HepG2 (cell line): ENCODE measurements around the gene CDHR3. TPM values are rescaled to one million over a fixed set of nuclear protein-coding genes. Genes with fewer than 3 reads are reported as not detected.
A peak's percentile ranks its signal among the peaks of the same experiment; 100 is the strongest.

ENCODE experiments used
- CC2D1A ChIP-seq: sonication (generic); formaldehyde crosslinking; IDR thresholded peaks from 2 replicates; pipeline ENCODE4 v1.8.1; 2023; ENCODE audit warnings: mild to moderate bottlenecking, missing genetic modification reagents
- FOXP4 ChIP-seq: sonication (generic); formaldehyde crosslinking; IDR thresholded peaks from 2 replicates; pipeline ENCODE4 v1.4.0; 2020; ENCODE audit warnings: missing genetic modification reagents
- GPN1 ChIP-seq: sonication (generic); formaldehyde crosslinking; IDR thresholded peaks from 2 replicates; pipeline ENCODE4 v1.5.1; 2020; ENCODE audit warnings: missing genetic modification reagents, borderline replicate concordance
- HDAC2 ChIP-seq: sonication (generic); formaldehyde crosslinking; IDR thresholded peaks from 2 replicates; pipeline ENCODE4 v1.4.0; 2020; ENCODE audit warnings: missing genetic modification reagents
- HMGXB4 ChIP-seq, 2 experiments: sonication (generic) in 1 of 2; formaldehyde crosslinking in 1 of 2; IDR thresholded peaks; 2 replicates each; pipeline versions ENCODE4 v1.4.0 to v1.6.1; 2018 to 2020; ENCODE audit warnings: missing genetic modification reagents in 2 of 2, borderline replicate concordance in 1 of 2, low read depth in 1 of 2, mild to moderate bottlenecking in 1 of 2, missing biosample characterization in 1 of 2
- HNRNPL ChIP-seq: fragments of 200-400 bp; formaldehyde crosslinking; IDR thresholded peaks from 2 replicates; pipeline ENCODE4 v1.6.1; 2017; ENCODE audit warnings: mild to moderate bottlenecking, low read depth, low read length
- MXD4 ChIP-seq: IDR thresholded peaks from 2 replicates; pipeline ENCODE4 v1.6.1; 2016; ENCODE audit warnings: mild to moderate bottlenecking, missing biosample characterization, missing genetic modification reagents
- NCOR1 ChIP-seq: fragments of 200-600 bp; sonication (generic); IDR thresholded peaks from 2 replicates; pipeline ENCODE4 v1.7.0; 2017; ENCODE audit warnings: antibody characterized with exemption, low read length, borderline replicate concordance
- NFKBIZ ChIP-seq: IDR thresholded peaks from 2 replicates; pipeline ENCODE4 v1.6.1; 2018; ENCODE audit warnings: missing genetic modification reagents, missing compliant biosample characterization
- REL ChIP-seq: sonication (generic); formaldehyde crosslinking; conservative IDR thresholded peaks from 2 replicates; pipeline ENCODE4 v1.8.0; 2022; ENCODE audit warnings: mild to moderate bottlenecking, missing genetic modification reagents, moderate library complexity
- TBX2 ChIP-seq: sonication (generic); formaldehyde crosslinking; IDR thresholded peaks from 2 replicates; pipeline ENCODE4 v1.5.0; 2020; ENCODE audit warnings: missing genetic modification reagents, mild to moderate bottlenecking, borderline replicate concordance
- TBX3 ChIP-seq: fragments of 450-650 bp; IDR thresholded peaks from 2 replicates; pipeline ENCODE4 v1.6.1; 2017; ENCODE audit warnings: antibody characterized with exemption, mild to moderate bottlenecking, inconsistent platforms, borderline replicate concordance
- TRIM22 ChIP-seq: fragments of 450-650 bp; IDR thresholded peaks from 2 replicates; pipeline ENCODE4 v1.6.1; 2017
- UBTF ChIP-seq: sonication (generic); formaldehyde crosslinking; IDR thresholded peaks from 2 replicates; pipeline ENCODE4 v1.4.0; 2020; ENCODE audit warnings: mild to moderate bottlenecking, missing genetic modification reagents
- ZNF180 ChIP-seq: sonication (generic); formaldehyde crosslinking; IDR thresholded peaks from 2 replicates; pipeline ENCODE4 v1.4.0; 2020; ENCODE audit warnings: low read depth, missing genetic modification reagents, borderline replicate concordance
- ZNF430 ChIP-seq: sonication (generic); formaldehyde crosslinking; IDR thresholded peaks from 2 replicates; pipeline ENCODE4 v1.9.0; 2021; ENCODE audit warnings: mild to moderate bottlenecking, missing genetic modification reagents
- ZNF605 ChIP-seq: sonication (generic); formaldehyde crosslinking; IDR thresholded peaks from 2 replicates; pipeline ENCODE4 v1.8.0; 2022; ENCODE audit warnings: mild to moderate bottlenecking, missing genetic modification reagents
- ZNF788 ChIP-seq: sonication (generic); formaldehyde crosslinking; IDR thresholded peaks from 2 replicates; pipeline ENCODE4 v1.5.0; 2020; ENCODE audit warnings: mild to moderate bottlenecking, missing genetic modification reagents, borderline replicate concordance
- polyA plus RNA-seq, 8 experiments: library from polyadenylated mRNA; depleted of rRNA in 3 of 8; stranded (reverse) in 7 of 8; unstranded in 1 of 8; fragments of >200 nt; fragmentation: Illumina TruSeq in 4 of 8; extraction: Trizol in 4 of 8; gene quantifications; 2 replicates each; pipeline versions ENCODE4 v1.2.1 to v1.2.3, GENCODE V29; 2011 to 2016; ENCODE audit warnings: low read depth in 4 of 8, missing spikeins in 1 of 8, mixed read lengths in 1 of 8; ENCODE audit not compliant: insufficient read depth in 1 of 8
- total RNA-seq, 5 experiments: library from RNA; depleted of rRNA; stranded (reverse); fragments of >200 nt; fragmentation: Illumina TruSeq; extraction: Trizol; gene quantifications; 2 replicates each; pipeline ENCODE4 v1.2.3, GENCODE V29; 2016; ENCODE audit warnings: low read depth in 1 of 5

Gene CDHR3
- total and polyA plus RNA-seq, 2 of the 13 experiments (the other 11 are each of a cell fraction or from before 2014, with no cell fraction given) = 6.5 to 11.8 TPM

GRCh38 chr7:105940109-105940508 lies 23.0 kb upstream of the CDHR3 start (continued):
- no peak for TF ChIP-seq ZNF605 (CRISPR knock-in tag)
- no peak for TF ChIP-seq ZNF180 (CRISPR knock-in tag)
- TF ChIP-seq TBX2 (CRISPR knock-in tag) = peak; percentile 27; the same call in 1 of the 2 replicates
- no peak for TF ChIP-seq ZNF430
- TF ChIP-seq TBX3 = no peak; the same call in 1 of the 2 replicates
- peak; percentile 64; the same call in 1 of the 2 replicates for TF ChIP-seq HDAC2 (CRISPR knock-in tag)
- TF ChIP-seq UBTF (CRISPR knock-in tag) = no peak
- TF ChIP-seq CC2D1A (CRISPR knock-in tag) = no peak
- TF ChIP-seq FOXP4 (CRISPR knock-in tag) = peak; percentile 73
- TF ChIP-seq HNRNPL = no peak
- no peak for TF ChIP-seq REL
- TF ChIP-seq NFKBIZ (CRISPR knock-in tag) = no peak
- no peak for TF ChIP-seq MXD4 (CRISPR knock-in tag)
- no peak for TF ChIP-seq GPN1 (CRISPR knock-in tag)
- no peak for TF ChIP-seq NCOR1
- no peak for TF ChIP-seq TRIM22
- no peak for TF ChIP-seq HMGXB4 (CRISPR knock-in tag; IDR thresholded peaks at IDR 0.05; ENCODE audit: borderline replicate concordance in 1 of 2, low read depth in 1 of 2)
- TF ChIP-seq ZNF788 (CRISPR knock-in tag) = no peak
